ENCODE measurements around the gene TNFRSF1B.

The TNFRSF1B gene

DNA sequence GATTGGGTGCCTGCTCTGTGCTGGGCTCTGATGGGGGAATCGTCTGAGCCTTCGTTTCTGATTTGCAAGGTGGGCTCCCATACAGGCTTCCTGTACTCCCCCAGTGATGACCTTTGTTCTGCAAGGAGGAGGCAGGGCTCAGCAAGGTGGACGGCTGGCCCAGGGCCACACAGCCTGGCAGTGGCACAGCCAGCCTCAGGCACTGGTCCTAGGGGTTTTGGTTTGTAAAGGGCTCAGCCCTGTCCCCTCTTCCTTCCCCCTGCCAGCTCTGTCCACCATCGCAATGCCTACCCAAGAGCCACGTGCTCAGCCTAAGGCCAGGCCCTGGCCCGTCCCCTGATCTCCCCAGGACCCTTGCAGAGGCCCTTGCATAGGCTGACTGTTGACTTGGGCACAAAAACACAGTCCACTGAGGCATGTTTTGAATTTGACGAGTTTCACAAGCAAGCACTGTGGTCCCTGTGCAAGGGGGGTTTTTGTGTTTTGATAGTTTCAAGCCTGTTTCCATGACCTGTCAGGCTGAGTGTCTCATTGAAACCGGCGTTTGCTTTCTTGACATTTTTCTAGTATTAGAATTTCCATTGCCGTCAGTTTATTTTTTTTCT lies 39.5 kb upstream of the TNFRSF1B start:
- Histone ChIP-seq H3K36me3 (ENCODE audit: control insufficient read depth in 2 of 2, insufficient read depth in 1 of 2, low read length in 2 of 2) (no peaks in the 10 kb centered on the region), H3K9me3 (ENCODE audit: control insufficient read depth, insufficient read depth, low read depth, low read length) (no peaks in the 10 kb centered on the region), H3K4me1 (ENCODE audit: control insufficient read depth, insufficient read depth, low read length) (no peaks in the 10 kb centered on the region), H3K4me3 (ENCODE audit: low read depth, low read length) (no peak overlapping the region), H3K27ac (ENCODE audit: extremely low read depth, low read depth, low read length) (no peak overlapping the region)
- ChIA-PET POLR2A (no interaction called here), CTCF (interaction anchor here (0.6 to 11.4 kb wide), 9 partner anchors 9 to 227 kb away, joined by 3 to 300 read pairs (median 5); no protein-coding TSS in a partner anchor)
- TF ChIP-seq SP3 (tag by site-specific recombination; IDR thresholded peaks at IDR 0.05), result no peak
- no peak for TF ChIP-seq GFI1B (tag by site-specific recombination; IDR thresholded peaks at IDR 0.05)
- no peak for TF ChIP-seq ZNF292 (tag by site-specific recombination; IDR thresholded peaks at IDR 0.05; ENCODE audit: borderline replicate concordance, low read depth)
- TF ChIP-seq, protein P1, sequence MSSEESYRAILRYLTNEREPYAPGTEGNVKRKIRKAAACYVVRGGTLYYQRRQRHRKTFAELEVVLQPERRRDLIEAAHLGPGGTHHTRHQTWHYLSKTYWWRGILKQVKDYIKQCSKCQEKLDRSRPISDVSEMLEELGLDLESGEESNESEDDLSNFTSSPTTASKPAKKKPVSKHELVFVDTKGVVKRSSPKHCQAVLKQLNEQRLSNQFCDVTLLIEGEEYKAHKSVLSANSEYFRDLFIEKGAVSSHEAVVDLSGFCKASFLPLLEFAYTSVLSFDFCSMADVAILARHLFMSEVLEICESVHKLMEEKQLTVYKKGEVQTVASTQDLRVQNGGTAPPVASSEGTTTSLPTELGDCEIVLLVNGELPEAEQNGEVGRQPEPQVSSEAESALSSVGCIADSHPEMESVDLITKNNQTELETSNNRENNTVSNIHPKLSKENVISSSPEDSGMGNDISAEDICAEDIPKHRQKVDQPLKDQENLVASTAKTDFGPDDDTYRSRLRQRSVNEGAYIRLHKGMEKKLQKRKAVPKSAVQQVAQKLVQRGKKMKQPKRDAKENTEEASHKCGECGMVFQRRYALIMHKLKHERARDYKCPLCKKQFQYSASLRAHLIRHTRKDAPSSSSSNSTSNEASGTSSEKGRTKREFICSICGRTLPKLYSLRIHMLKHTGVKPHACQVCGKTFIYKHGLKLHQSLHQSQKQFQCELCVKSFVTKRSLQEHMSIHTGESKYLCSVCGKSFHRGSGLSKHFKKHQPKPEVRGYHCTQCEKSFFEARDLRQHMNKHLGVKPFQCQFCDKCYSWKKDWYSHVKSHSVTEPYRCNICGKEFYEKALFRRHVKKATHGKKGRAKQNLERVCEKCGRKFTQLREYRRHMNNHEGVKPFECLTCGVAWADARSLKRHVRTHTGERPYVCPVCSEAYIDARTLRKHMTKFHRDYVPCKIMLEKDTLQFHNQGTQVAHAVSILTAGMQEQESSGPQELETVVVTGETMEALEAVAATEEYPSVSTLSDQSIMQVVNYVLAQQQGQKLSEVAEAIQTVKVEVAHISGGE (tag by site-specific recombination; conservative IDR thresholded peaks at IDR 0.05; ENCODE audit: low read depth), result no peak
- TF ChIP-seq SCRT1 (tag by site-specific recombination; IDR thresholded peaks at IDR 0.05; ENCODE audit: borderline replicate concordance), result no peak
- TF ChIP-seq ZNF837 (tag by site-specific recombination; IDR thresholded peaks at IDR 0.05), result no peak
- TF ChIP-seq MYNN (tag by site-specific recombination; IDR thresholded peaks at IDR 0.05; ENCODE audit: borderline replicate concordance), result no peak
- no peak for TF ChIP-seq ZNF114 (tag by site-specific recombination; IDR thresholded peaks at IDR 0.05)
- TF ChIP-seq ZNF433 (tag by site-specific recombination; IDR thresholded peaks at IDR 0.05; ENCODE audit: low read depth), result no peak
- no peak for TF ChIP-seq ZNF555 (tag by site-specific recombination; conservative IDR thresholded peaks at IDR 0.05)
- TF ChIP-seq ZNF530 (tag by site-specific recombination; IDR thresholded peaks at IDR 0.05; ENCODE audit: low read depth), result no peak
- TF ChIP-seq ZNF274 (IDR thresholded peaks at IDR 0.05; ENCODE audit: low read length), result no peak
- no peak for TF ChIP-seq ZNF274 (tag by site-specific recombination; IDR thresholded peaks at IDR 0.05; ENCODE audit: borderline replicate concordance)
- no peak for TF ChIP-seq ZBTB6 (tag by site-specific recombination; IDR thresholded peaks at IDR 0.05)
- no peak for TF ChIP-seq ZNF169 (tag by site-specific recombination; IDR thresholded peaks at IDR 0.05)
- TF ChIP-seq ZNF548 (tag by site-specific recombination; IDR thresholded peaks at IDR 0.05), result no peak
- TF ChIP-seq ZNF175 (tag by site-specific recombination; IDR thresholded peaks at IDR 0.05), result no peak

DNA sequence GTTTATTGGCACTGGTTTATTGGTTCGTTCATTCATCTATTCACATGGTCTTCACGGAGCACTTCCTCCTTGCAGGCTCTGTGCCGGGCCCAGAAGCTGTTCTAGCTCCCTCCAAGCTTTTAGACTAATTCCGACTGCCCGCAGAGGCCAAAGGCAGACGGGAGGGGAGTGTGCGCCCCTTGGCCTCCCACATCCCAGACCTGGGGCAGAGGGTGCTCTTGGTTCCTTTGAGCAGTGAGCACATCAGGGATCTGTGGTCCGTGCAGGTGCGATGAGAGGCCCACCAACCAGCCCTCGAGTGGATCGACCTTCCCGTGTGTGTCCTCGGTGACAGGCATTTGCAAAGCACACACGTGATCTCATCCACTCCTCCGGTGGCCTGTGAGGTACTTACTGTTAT lies 38.7 kb upstream of the TNFRSF1B start:
- CTCF ChIA-PET, result interaction anchor here (0.6 to 11.4 kb wide), 4 partner anchors 9 to 80 kb away, joined by 3 to 300 read pairs (median 4); no protein-coding TSS in a partner anchor
- H3K9me3 ChIP-seq (ENCODE audit: control insufficient read depth, insufficient read depth, low read depth, low read length), result no peaks in the 10 kb centered on the region
- TF ChIP-seq ZNF521 (tag by site-specific recombination; IDR thresholded peaks at IDR 0.05) (no peak), ZNF670 (tag by site-specific recombination; IDR thresholded peaks at IDR 0.05; ENCODE audit: low read depth) (no peak), ZNF654 (tag by site-specific recombination; IDR thresholded peaks at IDR 0.05; ENCODE audit: low read depth) (no peak), ZNF174 (tag by site-specific recombination; IDR thresholded peaks at IDR 0.05) (no peak), ZNF48 (tag by site-specific recombination; IDR thresholded peaks at IDR 0.05) (no peak), ZNF324 (tag by site-specific recombination; IDR thresholded peaks at IDR 0.05) (no peak), ZNF366 (tag by site-specific recombination; conservative IDR thresholded peaks at IDR 0.05) (no peak), ZNF596 (tag by site-specific recombination; IDR thresholded peaks at IDR 0.05) (no peak), ZNF529 (tag by site-specific recombination; IDR thresholded peaks at IDR 0.05; ENCODE audit: insufficient replicate concordance) (no peak)
- TF ChIP-seq, protein P2, sequence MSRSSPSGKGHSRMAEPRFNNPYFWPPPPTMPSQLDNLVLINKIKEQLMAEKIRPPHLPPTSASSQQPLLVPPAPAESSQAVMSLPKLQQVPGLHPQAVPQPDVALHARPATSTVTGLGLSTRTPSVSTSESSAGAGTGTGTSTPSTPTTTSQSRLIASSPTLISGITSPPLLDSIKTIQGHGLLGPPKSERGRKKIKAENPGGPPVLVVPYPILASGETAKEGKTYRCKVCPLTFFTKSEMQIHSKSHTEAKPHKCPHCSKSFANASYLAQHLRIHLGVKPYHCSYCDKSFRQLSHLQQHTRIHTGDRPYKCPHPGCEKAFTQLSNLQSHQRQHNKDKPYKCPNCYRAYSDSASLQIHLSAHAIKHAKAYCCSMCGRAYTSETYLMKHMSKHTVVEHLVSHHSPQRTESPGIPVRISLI (tag by site-specific recombination; IDR thresholded peaks at IDR 0.05), result no peak
- TF ChIP-seq, protein P1 (tag by site-specific recombination; conservative IDR thresholded peaks at IDR 0.05; ENCODE audit: low read depth), result no peak

More for the DNA sequence above, 38.7 kb upstream of the TNFRSF1B start:
- Histone ChIP-seq H3K27ac (ENCODE audit: extremely low read depth, low read depth, low read length) (no peak overlapping the region), H3K4me3 (ENCODE audit: low read depth, low read length) (no peak overlapping the region), H3K4me1 (ENCODE audit: control insufficient read depth, insufficient read depth, low read length) (no peaks in the 10 kb centered on the region), H3K36me3 (ENCODE audit: control insufficient read depth in 2 of 2, insufficient read depth in 1 of 2, low read length in 2 of 2) (no peaks in the 10 kb centered on the region)
- POLR2A ChIA-PET, result no interaction called here

Data from HEK293 (cell line).